ENCODE measurements around the gene SEPTIN5.

SEPTIN5 gene

DNA sequence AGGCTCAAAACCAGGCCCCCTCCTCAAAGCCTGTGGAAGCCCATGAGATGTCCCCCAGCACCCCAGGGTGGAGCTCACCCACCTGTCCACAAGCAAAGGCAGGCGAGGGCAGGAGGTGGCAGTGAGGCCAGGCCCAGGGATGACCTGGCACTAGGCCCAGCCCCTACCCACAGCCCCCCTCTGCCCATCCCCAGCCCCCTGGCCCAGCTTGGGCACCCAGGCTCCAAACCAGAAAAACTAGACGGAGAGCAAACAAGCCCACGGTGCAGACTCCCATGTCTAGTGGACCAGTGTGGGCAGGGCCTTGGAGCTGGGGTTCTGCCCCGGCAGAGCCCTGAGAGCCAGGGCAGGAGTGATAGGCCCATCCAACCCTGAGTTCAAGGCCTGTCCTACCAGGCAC, 29.3 kb downstream of the SEPTIN5 start:
- no peak for TF ChIP-seq CTCF (conservative IDR thresholded peaks at IDR 0.05)
- no peak overlapping the region; the same call in 1 of the 2 replicates for H3K27ac ChIP-seq

GRCh38 chr22:19744350-19745006, 30.2 kb downstream of the SEPTIN5 start:
- H3K27ac ChIP-seq: no peak overlapping the region; the same call in 1 of the 2 replicates
- TF ChIP-seq CTCF (conservative IDR thresholded peaks at IDR 0.05): no peak

DNA sequence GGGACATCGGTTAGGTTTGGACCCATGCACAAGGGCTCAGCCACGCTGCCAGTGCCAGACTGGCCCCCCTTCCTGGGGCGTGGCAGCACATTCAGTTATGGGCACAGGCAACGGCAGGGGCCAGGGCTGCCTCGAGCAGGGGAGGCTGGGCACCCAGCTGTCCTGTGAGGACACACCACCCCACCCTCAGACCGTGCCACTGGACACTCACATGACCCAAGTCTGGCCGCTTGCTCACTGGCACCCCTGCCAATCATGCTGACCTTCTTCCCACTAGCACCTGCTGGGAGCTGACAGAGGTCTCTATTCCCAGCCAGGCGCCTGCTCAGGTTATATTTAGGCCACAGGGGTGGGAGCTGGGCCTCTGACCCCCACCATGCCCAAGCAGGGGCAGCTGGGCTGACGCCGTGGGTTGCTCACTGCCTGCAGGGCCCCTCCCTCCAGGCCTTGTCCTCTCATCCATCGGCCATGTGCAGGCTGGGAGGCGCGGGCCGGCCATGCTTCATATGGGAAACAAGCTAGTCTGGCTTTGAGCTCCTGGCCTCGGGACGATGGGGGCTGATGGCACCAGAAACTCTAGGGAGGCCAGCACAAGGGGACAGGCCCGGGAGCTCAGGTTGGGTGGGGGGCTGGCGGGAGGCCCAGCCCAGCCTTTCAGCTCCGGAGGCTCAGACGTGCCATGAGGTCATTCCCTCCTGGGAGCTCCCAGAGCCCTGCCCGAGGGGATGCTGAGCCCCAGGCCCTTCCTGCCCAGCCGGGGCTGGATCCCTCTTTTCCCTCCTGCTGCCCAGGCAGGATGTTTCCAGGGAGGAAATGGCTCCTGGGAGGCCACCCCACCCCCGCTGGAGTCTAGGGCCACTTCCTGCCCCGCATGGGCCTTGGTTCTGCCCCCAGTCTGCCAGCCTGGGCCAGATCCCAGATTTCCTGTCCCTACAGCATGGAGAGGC, 31.1 kb downstream of the SEPTIN5 start:
- TF ChIP-seq CTCF (conservative IDR thresholded peaks at IDR 0.05): no peak
- H3K27ac ChIP-seq: no peak overlapping the region

- H3K27ac ChIP-seq: no peak overlapping the region
- TF ChIP-seq CTCF (conservative IDR thresholded peaks at IDR 0.05): no peak
Observed at GRCh38 chr22:19746726-19747125, 32.4 kb downstream of the SEPTIN5 start.

DNA sequence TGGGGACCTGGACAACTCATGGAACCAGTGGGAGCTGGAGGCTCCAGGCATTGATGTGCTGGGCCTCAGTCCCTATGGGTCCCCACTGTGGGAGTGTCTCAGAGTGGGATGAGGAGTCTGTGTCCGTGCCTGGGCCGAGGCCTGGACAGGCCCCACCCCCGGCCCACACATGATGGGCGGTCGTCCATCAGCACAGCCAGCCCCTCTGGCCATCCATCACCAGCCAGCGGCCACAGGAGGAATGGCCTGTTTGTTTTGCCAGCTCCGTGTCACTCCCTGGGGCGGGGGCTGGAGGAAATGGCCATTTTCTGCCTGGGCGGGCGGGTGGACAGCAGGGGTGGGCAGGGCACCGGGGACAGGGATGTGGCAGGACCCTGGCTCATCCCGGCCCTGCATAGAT, 33.2 kb downstream of the SEPTIN5 start:
- no peak for TF ChIP-seq CTCF (conservative IDR thresholded peaks at IDR 0.05)
- no peak overlapping the region for H3K27ac ChIP-seq

- no peak overlapping the region for H3K27ac ChIP-seq
- no peak for TF ChIP-seq CTCF (conservative IDR thresholded peaks at IDR 0.05)
Observed at GRCh38 chr22:19748139-19748538, 33.8 kb downstream of the SEPTIN5 start.

DNA sequence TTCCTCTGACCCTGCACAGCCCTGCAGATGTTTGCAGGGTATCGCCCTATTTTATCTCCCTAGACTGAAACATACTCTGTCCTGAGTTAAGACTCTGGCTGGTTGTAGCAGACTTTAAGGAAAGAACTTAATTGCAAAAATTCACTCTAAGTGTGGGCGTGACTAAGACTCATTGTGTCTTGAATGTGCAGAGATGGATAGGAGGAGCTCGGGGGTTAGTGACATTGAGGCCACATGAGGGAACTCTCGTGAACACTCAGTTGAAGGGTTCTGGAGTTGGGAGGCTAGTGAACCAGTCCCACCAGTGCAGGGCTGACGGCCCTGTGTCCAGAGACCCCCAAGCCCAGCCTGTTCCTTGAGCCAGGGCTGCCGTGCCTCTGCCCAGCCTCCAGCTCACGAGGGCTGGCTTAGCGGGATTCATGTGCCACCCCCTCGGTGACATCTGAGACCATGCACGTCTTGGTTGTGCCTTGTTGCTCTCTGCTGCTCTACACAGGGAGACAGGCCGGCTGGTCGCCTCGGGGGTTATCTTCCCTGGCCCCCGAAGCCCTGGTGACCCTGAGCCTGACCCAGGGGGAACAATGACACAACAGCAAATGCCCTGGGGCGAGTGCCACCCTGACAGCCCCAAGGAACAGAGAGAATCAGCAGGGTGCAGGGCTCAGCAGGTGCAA, 34.8 kb downstream of the SEPTIN5 start:
- H3K27ac ChIP-seq: no peak overlapping the region
- no peak for TF ChIP-seq CTCF (conservative IDR thresholded peaks at IDR 0.05)
